ENCODE measurements around the gene KCNN1.
"Not testable (repeated sequence)": the region's sequence is repeated elsewhere in the genome, so short reads cannot be mapped to it uniquely, and the experiment has no call there.

The KCNN1 gene

DNA sequence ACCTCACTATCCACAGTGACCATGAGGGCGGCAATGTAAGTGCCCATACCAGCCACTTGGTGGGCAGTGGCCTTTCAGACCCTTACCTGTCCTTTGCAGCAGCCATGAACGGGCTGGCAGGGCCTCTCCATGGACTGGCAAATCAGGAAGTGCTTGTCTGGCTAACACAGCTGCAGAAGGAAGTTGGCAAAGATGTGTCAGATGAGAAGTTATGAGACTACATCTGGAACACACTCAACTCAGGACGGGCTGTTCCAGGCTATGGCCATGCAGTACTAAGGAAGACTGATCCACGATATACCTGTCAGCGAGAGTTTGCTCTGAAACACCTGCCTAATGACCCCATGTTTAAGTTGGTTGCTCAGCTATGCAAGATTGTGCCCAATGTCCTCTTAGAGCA lies 64.5 kb downstream of the KCNN1 start:
- DNase-seq (ENCODE audit: low read depth) = not testable (repeated sequence)

DNA sequence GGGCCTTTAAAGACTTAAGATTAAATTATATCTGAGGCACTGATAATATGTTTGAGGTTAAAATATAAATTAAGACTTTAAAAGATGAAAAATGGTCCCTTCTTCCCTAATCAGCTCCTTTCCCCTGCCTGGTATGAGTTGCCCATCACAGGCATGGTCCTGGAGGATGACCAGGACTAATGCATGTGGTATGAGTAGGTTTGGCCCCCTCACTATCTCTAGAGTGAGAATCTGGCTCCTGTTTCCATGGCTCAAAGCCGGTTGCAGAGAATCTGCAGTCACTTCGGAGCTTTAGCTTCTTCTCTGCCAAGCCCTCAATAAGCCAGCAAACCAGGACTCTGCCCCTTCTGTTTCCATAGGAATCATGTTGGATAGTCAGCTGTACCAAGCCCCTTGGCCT lies 65.2 kb downstream of the KCNN1 start:
- DNase-seq (ENCODE audit: low read depth) = not testable (repeated sequence)

DNA sequence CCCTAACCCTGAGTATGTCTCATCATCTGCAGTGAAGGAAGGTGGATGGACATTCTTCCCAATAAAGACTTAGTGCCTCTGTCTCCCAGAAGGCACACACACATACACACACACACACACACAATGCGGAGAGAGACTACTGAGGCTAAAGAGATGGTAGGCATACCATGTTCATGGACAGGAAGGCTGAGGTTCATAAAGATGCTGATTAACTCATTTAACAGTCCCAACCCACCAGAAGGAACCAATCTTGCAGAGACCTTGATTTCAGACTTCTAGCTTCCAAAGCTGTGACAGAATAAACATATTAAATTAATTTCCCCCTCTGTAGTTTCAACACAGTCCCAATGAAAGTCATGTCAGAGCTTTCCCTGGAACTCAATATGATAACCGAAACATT lies 74.1 kb downstream of the KCNN1 start:
- no peak for DNase-seq (ENCODE audit: low read depth)

DNA sequence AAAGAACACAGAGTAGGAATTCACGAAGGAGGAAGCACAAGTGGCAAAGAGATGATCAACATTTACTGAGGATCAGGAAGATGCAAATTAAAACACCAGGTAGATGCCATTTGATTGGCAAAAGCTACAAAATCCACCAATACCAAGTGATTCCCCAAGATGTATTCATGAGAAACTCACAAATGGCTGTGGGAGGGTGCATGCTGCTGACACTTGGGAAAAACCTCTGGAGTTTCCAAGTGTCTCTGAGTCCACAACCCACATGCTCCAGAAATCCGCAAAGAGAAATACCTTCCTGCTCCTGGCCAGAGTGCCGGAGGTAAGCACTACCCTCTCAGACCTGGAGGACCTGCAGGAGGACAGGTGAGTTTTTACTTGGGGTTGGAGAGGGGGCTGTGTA lies 76.8 kb downstream of the KCNN1 start:
- no peak for DNase-seq (ENCODE audit: low read depth)

DNA sequence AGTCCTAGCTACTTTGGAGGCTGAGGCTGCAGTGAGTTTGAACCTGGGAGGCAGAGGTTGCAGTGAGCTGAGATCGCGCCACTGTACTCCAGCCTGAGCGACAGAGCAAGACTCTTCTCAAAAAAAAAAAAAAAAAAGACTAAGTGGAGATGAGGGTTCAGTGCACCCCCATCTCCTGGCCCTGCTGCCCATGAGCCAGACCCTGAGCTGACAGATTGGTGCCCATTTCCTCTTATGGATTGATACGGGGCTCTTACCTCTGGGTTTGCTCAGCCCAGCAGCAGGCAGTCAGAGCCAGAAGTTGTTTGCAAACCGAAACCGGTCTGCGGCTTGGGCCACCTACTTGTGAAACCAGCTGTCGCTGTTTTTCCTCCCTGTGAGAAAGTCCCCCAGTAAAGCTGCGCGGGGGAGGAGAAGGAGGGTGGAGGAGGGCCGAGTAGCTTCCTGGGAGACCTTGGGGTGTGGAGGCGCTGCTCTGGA lies 78.0 kb downstream of the KCNN1 start:
- peak; percentile 57 for DNase-seq (ENCODE audit: low read depth)

DNA sequence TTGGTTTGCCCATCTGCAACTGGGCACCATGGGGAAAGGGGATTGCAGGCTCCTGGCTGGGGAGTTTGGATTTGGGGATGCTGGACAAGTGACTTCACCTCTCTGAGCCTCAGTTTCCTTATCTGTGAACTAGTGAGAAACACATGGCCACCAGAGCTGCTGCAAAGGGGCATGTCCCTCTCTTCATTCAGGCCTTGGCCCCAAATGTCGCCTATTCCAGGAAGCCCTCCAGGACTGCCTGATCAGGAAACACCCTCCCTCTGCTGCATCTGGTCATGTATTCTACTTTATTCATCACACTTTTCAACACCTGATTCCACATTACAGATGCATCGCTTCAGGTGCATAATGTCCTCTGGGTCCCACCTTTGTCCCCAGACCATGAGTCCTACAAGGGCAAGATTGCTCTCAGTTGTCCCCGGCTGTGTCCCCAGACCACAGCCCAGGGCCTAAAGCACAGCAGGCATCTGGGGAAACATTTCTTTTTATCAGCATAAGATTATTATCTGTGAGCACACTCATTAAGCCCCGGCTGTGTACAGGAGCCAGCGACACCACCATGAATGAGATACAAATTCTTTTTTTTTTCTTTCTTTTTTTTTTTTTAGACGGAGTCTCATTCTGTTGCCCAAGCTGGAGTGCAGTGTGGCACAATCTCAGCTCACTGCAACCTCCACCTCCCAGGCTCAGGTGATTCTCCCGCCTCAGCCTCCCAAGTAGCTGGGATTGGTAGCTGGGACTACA lies 78.6 kb downstream of the KCNN1 start:
- no peak for DNase-seq (ENCODE audit: low read depth)

DNA sequence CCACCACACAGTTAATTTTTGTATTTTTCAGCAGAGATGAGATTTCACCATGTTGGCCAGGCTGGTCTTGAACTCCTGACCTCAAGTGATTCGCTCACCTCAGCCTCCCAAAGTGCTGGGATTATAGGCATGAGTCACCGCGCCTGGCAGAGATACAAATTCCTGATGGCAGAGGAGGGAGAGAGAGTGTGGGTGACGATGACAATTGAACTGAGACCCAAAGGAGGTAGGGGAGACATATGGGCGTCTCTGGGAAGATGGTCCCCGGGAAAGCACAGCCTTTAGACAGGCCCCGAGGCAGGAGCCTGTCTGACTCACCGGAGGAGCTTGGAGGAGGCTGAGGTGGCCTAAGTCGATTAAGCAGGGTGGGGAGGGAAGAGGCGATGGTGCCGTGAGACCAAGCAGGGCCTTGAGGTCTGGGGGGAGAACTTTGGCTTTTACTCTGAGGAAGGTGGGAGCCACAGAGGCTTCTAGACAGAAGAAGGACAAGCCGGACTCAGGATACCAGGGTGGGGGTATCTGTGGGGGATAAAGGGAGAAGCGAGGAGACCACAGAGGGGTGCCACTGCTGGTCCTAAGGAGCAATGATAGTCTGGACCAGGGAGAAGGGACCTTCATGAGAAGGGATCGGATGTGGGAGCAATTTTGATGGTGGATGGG lies 79.3 kb downstream of the KCNN1 start:
- DNase-seq (ENCODE audit: low read depth) = no peak

DNA sequence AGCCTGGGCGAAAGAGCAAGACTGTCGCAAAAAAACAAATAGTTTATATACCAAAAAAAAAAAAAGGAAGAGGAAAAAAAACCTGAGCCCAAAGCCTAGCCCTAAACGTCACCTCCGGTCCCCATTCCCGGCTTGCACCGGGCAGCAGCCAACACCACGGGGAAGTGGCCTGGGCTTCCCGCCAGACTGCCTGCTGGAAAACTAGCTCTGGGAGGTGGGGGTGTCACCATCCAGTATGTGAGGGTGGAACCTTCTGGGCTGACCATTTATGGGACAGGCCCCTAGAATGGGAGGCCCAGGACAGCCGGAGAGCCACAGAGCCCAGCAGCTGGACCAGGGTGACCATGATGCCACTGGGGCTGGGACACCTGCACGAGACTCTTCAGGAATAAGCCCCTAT lies 82.5 kb downstream of the KCNN1 start:
- DNase-seq (ENCODE audit: low read depth) = no peak
